SKM-1 treated with dmso at 0.1 percent for 144 hours (cell line): ENCODE measurements around the gene EFCAB6.

ENCODE experiments used
- DNase-seq: peaks from one replicate; lab custom pipeline; 2025; ENCODE audit not compliant: unreplicated experiment; lab: John Stamatoyannopoulos, UW

Gene EFCAB6

GRCh38 chr22:43830931-43831560 is 18.9 kb upstream of the EFCAB6 start:
- DNase-seq: no peak

DNA sequence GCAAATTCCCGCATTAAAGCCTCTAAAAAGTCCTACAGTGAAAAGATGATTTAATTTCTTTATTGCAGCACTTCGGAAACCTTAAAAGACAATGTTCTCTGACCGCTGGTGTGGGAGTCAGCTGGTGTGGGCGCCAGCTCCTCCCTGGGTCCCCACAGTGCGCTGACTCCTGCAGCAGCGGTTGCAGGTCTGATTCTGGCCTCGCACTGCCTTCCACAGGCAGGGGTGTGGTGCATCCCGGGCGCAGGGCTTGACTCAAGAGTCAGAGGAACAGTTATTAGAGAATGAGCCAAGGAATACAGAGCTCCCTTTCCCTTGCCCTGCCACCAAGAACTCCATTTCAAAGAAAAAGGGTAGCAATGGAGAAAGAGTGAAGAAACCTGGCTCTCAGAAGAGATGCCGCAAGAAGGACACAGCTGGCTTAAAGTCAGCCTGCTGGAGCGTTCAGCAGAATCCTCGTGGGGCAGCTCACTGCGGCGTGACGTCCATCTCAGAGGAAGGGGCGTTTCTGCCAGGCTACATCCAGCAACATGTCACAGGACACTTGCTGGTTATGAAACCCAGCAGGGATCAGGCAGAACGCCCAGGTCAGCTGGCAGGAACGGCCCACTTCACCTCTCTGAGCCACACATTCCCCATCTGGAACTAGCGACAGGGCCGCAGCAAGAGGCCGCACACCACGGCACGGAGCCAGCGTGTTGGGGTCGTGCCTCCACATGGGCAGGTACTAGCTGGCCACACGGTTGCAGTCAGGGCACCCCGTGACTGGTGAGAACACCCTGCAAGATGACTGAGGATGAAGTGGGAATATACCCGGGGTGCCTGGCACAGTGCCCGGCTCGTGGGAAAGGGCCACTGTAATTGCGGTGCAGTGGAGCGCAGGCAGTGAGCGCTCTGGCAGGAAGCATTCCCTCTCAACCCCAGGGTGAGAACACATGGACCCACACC is 18.1 kb upstream of the EFCAB6 start:
- no peak for DNase-seq

- no peak for DNase-seq
Observed at GRCh38 chr22:43828998-43829782, 17.1 kb upstream of the EFCAB6 start.

GRCh38 chr22:43828725-43828997 is 16.6 kb upstream of the EFCAB6 start:
- no peak for DNase-seq

- DNase-seq: no peak
Observed at GRCh38 chr22:43827926-43828724, 16.0 kb upstream of the EFCAB6 start.

GRCh38 chr22:43827003-43827735 is 15.1 kb upstream of the EFCAB6 start:
- no peak for DNase-seq

GRCh38 chr22:43826142-43827002 is 14.3 kb upstream of the EFCAB6 start:
- DNase-seq: no peak

DNA sequence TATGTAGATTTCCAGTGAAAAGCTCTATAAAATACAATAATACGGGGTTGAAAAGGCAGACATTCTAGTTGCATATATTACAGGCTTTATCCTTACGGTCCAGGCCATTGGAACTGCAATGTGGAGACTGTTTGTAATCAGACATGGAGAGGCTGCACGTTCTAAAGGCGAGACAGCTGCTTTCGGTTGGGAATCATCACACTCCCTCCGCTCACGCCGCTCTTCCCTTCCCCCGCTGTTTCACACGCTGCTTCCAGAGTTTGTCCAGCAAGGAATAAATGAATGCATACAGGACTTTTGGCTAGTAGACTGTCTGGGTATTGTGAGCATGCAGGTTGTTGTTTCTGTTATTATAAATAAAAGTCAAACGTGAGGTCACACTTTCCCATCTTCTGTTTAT is 13.5 kb upstream of the EFCAB6 start:
- no peak for DNase-seq

GRCh38 chr22:43824724-43825420 is 12.8 kb upstream of the EFCAB6 start:
- no peak for DNase-seq

DNA sequence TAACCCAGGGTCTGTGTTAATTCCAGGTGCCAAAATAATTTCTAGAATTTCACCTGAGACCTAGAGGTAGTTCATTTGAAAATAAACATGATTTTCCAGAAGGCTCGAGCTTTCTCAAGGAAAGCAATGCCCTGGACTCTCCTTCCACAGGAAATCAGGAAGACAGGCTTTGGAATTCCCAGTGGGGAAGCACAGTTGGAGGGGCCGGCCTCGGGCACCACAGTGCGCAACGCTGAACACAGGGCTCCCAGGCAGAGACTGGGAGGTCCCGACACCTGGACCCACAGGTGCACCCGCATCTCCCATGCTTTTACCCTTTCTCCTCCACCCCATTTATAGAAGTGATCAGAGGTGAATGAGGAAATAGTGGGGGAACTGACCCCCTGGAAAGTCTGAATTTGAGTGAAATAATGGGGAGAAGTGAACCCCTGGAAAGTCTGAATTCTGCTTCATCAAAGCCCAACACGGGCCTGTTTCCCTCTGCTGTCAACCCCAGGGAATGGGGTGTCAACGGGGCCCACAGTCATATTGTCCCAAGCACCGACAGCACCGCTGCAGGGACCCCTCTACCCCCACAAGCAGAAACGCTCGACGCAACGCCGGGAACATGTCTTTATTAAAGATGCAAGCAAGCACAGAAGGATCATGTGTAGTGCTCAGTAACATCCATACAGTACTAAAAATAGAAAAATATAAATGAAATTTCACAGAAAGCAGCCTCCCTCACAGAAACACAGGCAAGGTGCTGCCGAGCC is 12.0 kb upstream of the EFCAB6 start:
- DNase-seq: no peak

DNA sequence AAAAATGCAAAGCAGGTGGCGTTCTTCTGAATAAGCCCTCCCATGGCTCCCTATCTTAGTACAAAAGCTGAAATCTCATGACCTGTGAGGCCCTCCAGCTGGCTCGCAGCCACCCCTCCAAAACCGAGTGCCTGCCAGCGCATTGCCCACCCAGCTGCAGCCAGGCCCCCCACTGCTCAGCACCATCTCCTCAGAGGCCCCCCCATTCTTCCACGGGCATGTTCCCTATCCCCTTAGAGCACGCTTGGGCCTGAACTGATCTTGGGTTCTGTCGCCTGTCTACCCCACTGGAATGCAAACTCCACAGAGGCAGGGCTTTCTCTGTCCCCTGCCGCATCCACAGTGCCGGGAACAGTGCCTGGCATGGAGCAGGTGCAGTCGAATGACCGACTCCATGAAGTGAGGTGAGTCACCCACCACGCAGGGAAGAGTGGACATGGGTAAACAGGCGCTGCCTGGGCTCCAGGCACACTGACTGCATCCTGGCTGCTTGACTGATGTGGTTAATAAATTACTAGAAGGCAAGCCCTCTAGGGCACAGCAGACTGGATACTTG is 11.3 kb upstream of the EFCAB6 start:
- no peak for DNase-seq

DNA sequence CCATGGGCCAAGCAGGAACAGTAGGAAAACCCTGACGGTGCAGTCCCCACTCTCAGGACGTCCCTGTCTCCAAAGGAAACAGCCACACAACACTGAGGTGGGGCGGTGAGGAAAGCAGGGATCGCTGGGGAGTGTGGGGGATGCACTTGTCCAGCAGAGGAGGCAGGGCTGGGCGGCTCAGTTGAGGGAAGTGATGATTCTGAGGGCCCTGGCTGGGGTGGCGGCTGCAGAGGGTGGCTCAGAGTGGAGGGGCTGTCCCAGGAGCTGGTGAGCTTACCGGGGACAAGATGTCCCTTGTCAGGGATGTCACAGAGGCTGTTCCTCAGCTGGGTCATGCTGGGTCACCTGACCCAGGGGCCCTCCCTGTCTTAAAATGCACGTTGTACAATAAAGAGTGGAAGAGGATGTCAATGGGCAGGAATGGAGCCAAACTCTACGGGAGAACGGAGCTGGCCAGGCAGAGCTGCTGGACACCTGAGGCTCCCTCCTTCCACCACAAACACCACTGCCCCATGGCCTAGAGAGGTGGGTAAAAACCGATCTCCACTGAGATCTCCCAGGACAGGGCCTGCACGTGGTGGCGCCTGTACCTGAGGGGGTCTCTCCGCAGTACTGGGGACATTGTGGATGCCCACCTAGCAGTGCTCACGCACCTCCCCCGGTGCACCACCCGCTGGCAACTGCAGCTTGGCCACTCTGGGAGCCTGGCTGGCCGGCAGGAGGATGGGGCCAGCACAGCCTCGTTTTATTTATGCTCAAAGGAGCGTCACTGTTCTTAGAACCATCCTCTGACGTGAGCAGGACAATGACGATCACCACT is 9.7 kb upstream of the EFCAB6 start:
- DNase-seq: no peak

DNA sequence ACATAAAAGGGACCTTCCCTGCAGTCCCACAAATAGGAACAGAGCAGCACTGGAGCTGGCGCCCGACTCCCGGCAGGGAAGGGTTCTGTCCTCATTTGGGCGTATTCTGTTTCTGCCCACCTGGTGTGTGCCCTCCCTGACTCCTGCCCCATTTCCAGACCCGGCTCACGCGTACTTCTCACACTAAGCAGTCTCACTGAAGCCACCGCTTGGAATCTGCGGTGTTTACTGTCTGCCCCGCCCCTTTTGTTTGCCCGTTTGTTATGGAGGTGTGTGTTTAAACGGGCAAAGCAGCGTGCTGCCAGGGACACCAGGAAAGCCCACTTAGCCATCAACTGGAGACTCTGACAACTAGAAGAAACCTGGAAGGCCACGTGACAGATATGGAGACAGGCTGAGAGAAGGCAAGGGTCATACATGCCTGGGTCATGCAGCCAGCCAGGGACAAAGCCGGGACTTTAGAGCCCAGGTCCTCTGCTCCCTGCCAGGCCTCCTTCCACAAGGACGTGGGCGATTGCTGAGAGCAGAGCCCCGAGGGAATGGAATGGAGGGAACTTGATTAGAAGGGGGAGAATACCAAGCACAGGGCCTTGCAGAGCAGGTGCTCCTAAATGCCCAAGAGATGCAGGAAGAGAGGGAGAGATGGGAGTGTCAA is 8.7 kb upstream of the EFCAB6 start:
- DNase-seq: no peak

- DNase-seq: no peak
Observed at GRCh38 chr22:43819931-43820640, 8.0 kb upstream of the EFCAB6 start.

DNA sequence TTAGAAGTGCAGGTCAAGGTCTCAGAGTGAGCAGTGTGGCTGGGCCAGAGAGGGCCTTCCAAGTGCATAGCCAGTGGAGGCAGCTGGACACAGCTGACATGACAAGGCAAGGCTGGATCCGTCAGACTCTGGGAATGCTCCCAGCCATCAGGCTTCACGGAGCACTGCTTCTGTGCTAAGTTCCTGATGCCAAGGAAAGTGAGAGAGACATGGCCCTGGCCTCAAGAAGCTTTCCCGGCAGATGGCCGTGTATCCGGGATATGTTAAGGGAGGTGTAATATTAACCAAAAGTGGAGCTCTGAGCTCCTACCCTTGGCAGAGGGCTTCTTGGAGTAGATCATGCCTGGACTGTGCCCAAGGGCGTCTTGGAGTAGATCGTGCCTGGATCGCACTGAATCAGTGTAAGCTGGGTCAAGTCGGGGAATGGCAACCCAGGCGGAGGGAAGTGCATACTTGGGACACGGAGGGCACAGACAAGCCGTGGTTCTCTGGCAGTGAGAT is 7.4 kb upstream of the EFCAB6 start:
- no peak for DNase-seq

- DNase-seq: no peak
Observed at GRCh38 chr22:43818981-43819380, 6.9 kb upstream of the EFCAB6 start.
